K562 (cell line): ENCODE results near the gene VPS18. TPM values are rescaled to one million over a fixed set of nuclear protein-coding genes. Genes with fewer than 3 reads are reported as not detected.

ENCODE experiments used
- ATAC-seq: fragments of 200-7000 bp; cut with Tn5 transposase; 3 replicates; pipeline ENCODE4 v1.9.1; 2020; ENCODE audit warnings: moderate library complexity
- BruUV-seq: library from RNA; stranded (reverse); fragments of 400-500 nt; replicated peaks from 2 replicates; lab custom pipeline; 2021; lab: Mats Ljungman, UMichigan
- CTCF ChIA-PET: fragments of 300-600 bp; formaldehyde crosslinking; extraction: SDS; loops from one replicate; lab custom pipeline; 2021; ENCODE audit warnings: low intra/inter-chr PET ratio; lab: Yijun Ruan, JAX
- POLR2A ChIA-PET: fragments of 300-600, 350-650 bp; sonication (Branson Sonifier 250); formaldehyde crosslinking; extraction: SDS; loops from one replicate; lab custom pipeline; 2021; ENCODE audit warnings: antibody characterized with exemption, inconsistent platforms; lab: Yijun Ruan, JAX
- DNase-seq, 4 experiments: peaks; one replicate each; pipeline versions ENCODE4 v3.0.0 to v3.0.0-alpha.2; 2011 to 2018; ENCODE audit warnings: low spot score in 3 of 4, mixed read lengths in 3 of 4; ENCODE audit errors: extremely low read depth in 1 of 4
- FAIRE-seq: peaks from 2 replicates; lab custom pipeline; 2011; peaks lifted over from hg19 to GRCh38; lab: Jason Lieb, UNC
- H2AFZ ChIP-seq: 2 replicates; pipeline ENCODE4 v1.6.0; 2011; ENCODE audit warnings: low read depth, low read length, control low read depth, inconsistent platforms
- H3K27ac ChIP-seq: fragments of 200-600 bp; 3 replicates; pipeline ENCODE4 v1.8.0; 2011; ENCODE audit warnings: low read depth, mild to moderate bottlenecking, control low read depth, inconsistent platforms, low read length, moderate library complexity, mixed read lengths; ENCODE audit errors: extremely low read depth
- H3K27me3 ChIP-seq, 2 experiments: fragments of 300-600 bp in 1 of 2; 2 replicates in 1 of 2; 3 replicates in 1 of 2; pipeline versions ENCODE4 v1.6.0 to v1.8.0; 2011; ENCODE audit warnings: inconsistent platforms in 2 of 2, low read length in 2 of 2, mild to moderate bottlenecking in 1 of 2, mixed read lengths in 1 of 2, moderate library complexity in 1 of 2; ENCODE audit not compliant: control insufficient read depth in 2 of 2, insufficient read depth in 2 of 2
- H3K36me3 ChIP-seq: fragments of 300-600 bp; 3 replicates; pipeline ENCODE4 v1.8.0; 2011; ENCODE audit warnings: mild to moderate bottlenecking, low read length, inconsistent platforms; ENCODE audit not compliant: control insufficient read depth, insufficient read depth
- H3K4me1 ChIP-seq, 2 experiments: fragments of 200-600 bp in 1 of 2; replicated peaks in 1 of 2; 2 replicates in 1 of 2; 3 replicates in 1 of 2; pipeline versions ENCODE4 v1.5.1 to v1.8.0; 2011; ENCODE audit warnings: inconsistent platforms in 2 of 2, low read length in 2 of 2, mild to moderate bottlenecking in 1 of 2, mixed read lengths in 1 of 2, moderate library complexity in 1 of 2; ENCODE audit not compliant: control insufficient read depth in 2 of 2, insufficient read depth in 2 of 2
- H3K4me2 ChIP-seq: 2 replicates; pipeline ENCODE4 v1.6.1; 2011; ENCODE audit warnings: low read length, control low read depth, inconsistent platforms, mixed read lengths; ENCODE audit not compliant: insufficient read depth
- H3K4me3 ChIP-seq: fragments of 200-600 bp; sonication (generic), shearing (Covaris generic); 2 replicates; pipeline ENCODE4 v1.5.1; 2016; ENCODE audit warnings: control low read depth, inconsistent platforms
- H3K79me2 ChIP-seq: fragments of 200-600 bp; 3 replicates; pipeline ENCODE4 v1.8.0; 2011; ENCODE audit warnings: low read length, inconsistent platforms; ENCODE audit not compliant: control insufficient read depth, insufficient read depth
- H3K9ac ChIP-seq, 2 experiments: 2 replicates each; pipeline versions ENCODE4 v1.6.0 to v1.6.1; 2011; ENCODE audit warnings: low read depth in 2 of 2, low read length in 2 of 2, control low read depth in 1 of 2, inconsistent platforms in 1 of 2, mild to moderate bottlenecking in 1 of 2, mixed read lengths in 1 of 2; ENCODE audit not compliant: insufficient read depth in 1 of 2
- H3K9me1 ChIP-seq: one replicate; pipeline ENCODE4 v1.6.0; 2011; ENCODE audit warnings: inconsistent platforms, mild to moderate bottlenecking, low read length, moderate library complexity; ENCODE audit not compliant: control insufficient read depth, insufficient read depth
- H3K9me3 ChIP-seq: replicated peaks from 2 replicates; pipeline ENCODE4 v1.5.1; 2011; ENCODE audit warnings: low read depth, low read length, inconsistent platforms; ENCODE audit not compliant: control insufficient read depth, insufficient read depth
- H4K20me1 ChIP-seq: replicated peaks from 2 replicates; pipeline ENCODE4 v1.6.1; 2011; ENCODE audit warnings: low read length, inconsistent platforms, mixed read lengths; ENCODE audit not compliant: control insufficient read depth, insufficient read depth
- CCNT2 ChIP-seq: IDR thresholded peaks from 2 replicates; pipeline ENCODE4 v1.6.1; 2011; ENCODE audit warnings: borderline replicate concordance, low read depth, mild to moderate bottlenecking, moderate library complexity, mixed read lengths, low read length; ENCODE audit not compliant: insufficient read length; ENCODE audit errors: extremely low read depth
- GTF2E2 ChIP-seq: fragments of 200-800 bp; sonication (Bioruptor generic); IDR thresholded peaks from 2 replicates; pipeline ENCODE4 v1.6.1; 2016; ENCODE audit warnings: missing genetic modification characterization, missing compliant biosample characterization
- HCFC1 ChIP-seq: IDR thresholded peaks from 2 replicates; pipeline ENCODE4 v1.6.1; 2012; ENCODE audit warnings: low read depth, low read length, improper control_type of control experiment
- KLF10 ChIP-seq: fragments of 250-450 bp; sonication (Bioruptor Pico); IDR thresholded peaks from 2 replicates; pipeline ENCODE4 v1.6.1; 2021; ENCODE audit warnings: matching md5 sums
- NFE2 ChIP-seq: IDR thresholded peaks from 2 replicates; pipeline ENCODE4 v1.6.1; 2014; ENCODE audit warnings: antibody characterized with exemption, low read depth
- NFXL1 ChIP-seq: fragments of 450-650 bp; formaldehyde crosslinking; IDR thresholded peaks from 2 replicates; pipeline ENCODE4 v1.4.0; 2021; ENCODE audit warnings: mild to moderate bottlenecking
- NKRF ChIP-seq: fragments of 450-650 bp; IDR thresholded peaks from 2 replicates; pipeline ENCODE4 v1.6.1; 2016; ENCODE audit warnings: borderline replicate concordance
- SIRT6 ChIP-seq: IDR thresholded peaks from one replicate; pipeline ENCODE4 v1.6.1; 2012; ENCODE audit warnings: low read depth, mild to moderate bottlenecking, control low read depth, inconsistent platforms, low read length, moderate library complexity
- ZBED1 ChIP-seq: IDR thresholded peaks from 2 replicates; pipeline ENCODE4 v1.6.1; 2014
- ZFPM2 ChIP-seq: fragments of 250-450 bp; sonication (Bioruptor Pico); IDR thresholded peaks from 2 replicates; pipeline ENCODE4 v1.5.1; 2022; ENCODE audit warnings: mild to moderate bottlenecking
- ZNF282 ChIP-seq: sonication (generic); formaldehyde crosslinking; IDR thresholded peaks from 2 replicates; pipeline ENCODE4 v1.8.1; 2023; ENCODE audit warnings: missing genetic modification reagents
- ZNF764 ChIP-seq: fragments of 250-450 bp; sonication (Bioruptor Pico); IDR thresholded peaks from 2 replicates; pipeline ENCODE4 v1.4.0; 2020; ENCODE audit warnings: low read depth, mild to moderate bottlenecking, moderate library complexity
- ZNF778 ChIP-seq: fragments of 450-650 bp; formaldehyde crosslinking; IDR thresholded peaks from 2 replicates; pipeline ENCODE4 v1.4.0; 2020; ENCODE audit warnings: mild to moderate bottlenecking, moderate library complexity
- WGBS: fragments of 100-300 bp; shearing (Covaris generic); methylation state at CpG from one replicate; pipeline ENCODE4 v1.1.6; 2016; ENCODE audit warnings: low coverage, mixed read lengths; ENCODE audit not compliant: insufficient coverage; ENCODE audit errors: missing lambda C conversion rate; 5-methylcytosine and 5-hydroxymethylcytosine counted together
- in situ Hi-C: fragments of 300-500 bp; cut with MboI; formaldehyde crosslinking; loops from 4 replicates; pipeline ENCODE4 v1.15.0; 2018; ENCODE audit warnings: inconsistent platforms, mixed read lengths
- intact Hi-C: fragments of 100-400 bp; cut with micrococcal nuclease; formaldehyde crosslinking; loops from 2 replicates; pipeline ENCODE4 v1.14.2; 2022
- polyA plus RNA-seq, 8 experiments: library from polyadenylated mRNA; depleted of rRNA in 4 of 8; stranded (reverse) in 5 of 8; unstranded in 3 of 8; fragments of >200 nt; fragmentation: Nextera tagmentation in 2 of 8; fragmentation: Illumina TruSeq in 1 of 8; extraction: Ambion mirVana in 2 of 8; extraction: Trizol in 1 of 8; gene quantifications; 2 replicates each; pipeline versions ENCODE4 v1.2.1 to v1.2.3, GENCODE V29; 2011 to 2014; ENCODE audit warnings: inconsistent platforms in 1 of 8, missing spikeins in 1 of 8
- total RNA-seq, 7 experiments: library from RNA; depleted of rRNA in 6 of 7; stranded (reverse); fragments of >200 nt in 6 of 7; fragmentation: Illumina TruSeq in 2 of 7; extraction: Trizol in 2 of 7; gene quantifications; 2 replicates each; pipeline versions ENCODE4 v1.2.1 to v1.2.3, GENCODE V29; 2011 to 2021; ENCODE audit warnings: low replicate concordance in 1 of 7

VPS18 gene
- total and polyA plus RNA-seq, 9 of the 15 experiments (the other 6 are each of a cell fraction or from before 2014, with no cell fraction given): 0.73 to 19.9 (median 8.5) TPM

- no peak for TF ChIP-seq ZNF764 (CRISPR knock-in tag)
- TF ChIP-seq ZNF778 (CRISPR knock-in tag): no peak
- TF ChIP-seq GTF2E2 (tag): no peak
- no peak for TF ChIP-seq NKRF
- no peak for TF ChIP-seq NFXL1 (CRISPR knock-in tag)
- TF ChIP-seq ZBED1: no peak
- TF ChIP-seq ZNF282 (CRISPR knock-in tag): no peak
- TF ChIP-seq KLF10 (CRISPR knock-in tag): no peak
- no peak for TF ChIP-seq CCNT2
Observed at GRCh38 chr15:40869686-40870085, 24.6 kb upstream of the VPS18 start (continued).

GRCh38 chr15:40870716-40871115, 23.5 kb upstream of the VPS18 start:
- Histone ChIP-seq H3K9ac (no peak overlapping the region; a peak in 1 of 4 replicates), H3K27me3 (no peaks in the 10 kb centered on the region), H3K9me3 (no peaks in the 10 kb centered on the region), H3K4me3 (no peak overlapping the region), H2AFZ (no peak overlapping the region), H3K4me2 (no peak overlapping the region), H3K36me3 (no peaks in the 10 kb centered on the region), H3K79me2 (no peaks in the 10 kb centered on the region), H3K4me1 (peaks cover 9 to 24% of the 10 kb centered on the region in 2 experiments; a peak in 4 of 5 replicates), H3K27ac (no peak overlapping the region), H4K20me1 (no peaks in the 10 kb centered on the region), H3K9me1 (no peaks in the 10 kb centered on the region)
- intact Hi-C loops (no loop called here), in situ Hi-C loops (no loop called here)
- ChIA-PET POLR2A (interaction anchor here (0.7 to 6.8 kb wide), 5 partner anchors 8 to 23 kb away, joined by 3 to 72 read pairs (median 3); no protein-coding TSS in a partner anchor), CTCF (no interaction called here)
- WGBS: 33% methylated on average over 1 of the region's 1 CpG
- TF ChIP-seq SIRT6 (no peak), ZFPM2 (CRISPR knock-in tag) (no peak), HCFC1 (no peak), NFE2 (no peak)
- DNase-seq (no peak), FAIRE-seq (no peak), ATAC-seq (no peak)
- BruUV-seq: no TSS peak
